Middle frontal gyrus (tissue), 1 donor: ENCODE results near the gene FSHB.
"Not testable (repeated sequence)": the region's sequence is repeated elsewhere in the genome, so short reads cannot be mapped to it uniquely, and the experiment has no call there.

Experiments used
- DNase-seq: peaks from one replicate; pipeline ENCODE4 v3.0.0-alpha.2; 2015; ENCODE audit warnings: low spot score; ENCODE audit errors: extremely low spot score

Gene FSHB

DNA sequence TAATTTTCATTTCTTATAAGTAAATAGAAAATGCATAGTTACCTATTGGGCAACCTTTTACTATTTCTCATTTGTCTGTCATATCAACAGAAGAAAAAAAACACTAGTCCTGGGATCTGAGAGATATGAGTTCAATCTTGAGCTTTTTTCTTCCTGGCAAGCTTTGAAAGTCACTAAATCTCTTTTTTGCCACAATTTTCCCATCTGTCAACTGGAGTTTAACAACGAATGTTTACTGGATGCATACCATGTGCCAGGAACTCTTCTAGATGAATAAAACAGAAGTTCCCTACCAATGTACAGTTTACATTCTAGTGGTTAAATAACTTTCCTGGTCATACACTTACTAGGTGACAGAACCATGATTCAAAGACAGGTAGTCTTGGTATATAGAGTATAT is 31.0 kb downstream of the FSHB start:
- no peak for DNase-seq

DNA sequence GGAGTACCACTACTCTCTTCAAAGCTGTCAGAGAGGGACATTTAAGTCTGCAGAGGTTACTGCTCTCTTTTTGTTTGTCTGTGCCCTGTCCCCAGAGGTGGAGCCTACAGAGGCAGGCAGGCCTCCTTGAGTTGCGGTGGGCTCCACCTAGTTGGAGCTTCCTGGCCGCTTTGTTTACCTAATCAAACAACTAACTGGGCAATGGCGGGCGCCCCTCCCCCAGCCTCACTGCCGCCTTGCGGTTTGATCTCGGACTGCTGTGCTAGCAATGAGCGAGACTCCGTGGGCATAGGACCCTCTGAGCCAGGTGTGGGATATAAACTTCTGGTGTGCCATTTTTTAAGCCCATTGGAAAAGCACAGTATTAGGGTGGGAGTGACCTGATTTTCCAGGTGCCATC is 37.8 kb downstream of the FSHB start:
- DNase-seq, result not testable (repeated sequence)

GRCh38 chr11:30270671-30271070 is 39.9 kb downstream of the FSHB start:
- DNase-seq, result no peak

GRCh38 chr11:30277176-30277575 is 46.4 kb downstream of the FSHB start:
- DNase-seq, result no peak

DNA sequence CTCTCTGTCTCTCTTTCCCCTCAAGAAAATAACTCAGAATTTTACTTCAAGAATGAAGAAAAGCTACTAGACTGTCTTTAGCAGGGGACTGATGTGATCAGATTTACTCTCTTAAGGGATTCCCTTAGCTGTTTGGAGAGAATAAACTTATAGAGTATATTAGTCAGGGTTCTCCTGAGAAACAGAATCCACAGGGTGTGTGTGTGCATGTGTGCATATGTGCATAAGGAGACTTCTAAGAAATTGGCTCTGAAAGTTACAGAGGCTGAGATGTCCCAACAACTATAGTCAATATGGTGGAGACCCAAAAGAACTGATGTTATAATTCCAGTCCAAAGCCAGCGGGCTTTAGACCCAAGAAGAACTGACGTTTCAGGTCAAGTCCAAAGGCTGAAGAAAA is 49.0 kb downstream of the FSHB start:
- DNase-seq, result no peak

DNA sequence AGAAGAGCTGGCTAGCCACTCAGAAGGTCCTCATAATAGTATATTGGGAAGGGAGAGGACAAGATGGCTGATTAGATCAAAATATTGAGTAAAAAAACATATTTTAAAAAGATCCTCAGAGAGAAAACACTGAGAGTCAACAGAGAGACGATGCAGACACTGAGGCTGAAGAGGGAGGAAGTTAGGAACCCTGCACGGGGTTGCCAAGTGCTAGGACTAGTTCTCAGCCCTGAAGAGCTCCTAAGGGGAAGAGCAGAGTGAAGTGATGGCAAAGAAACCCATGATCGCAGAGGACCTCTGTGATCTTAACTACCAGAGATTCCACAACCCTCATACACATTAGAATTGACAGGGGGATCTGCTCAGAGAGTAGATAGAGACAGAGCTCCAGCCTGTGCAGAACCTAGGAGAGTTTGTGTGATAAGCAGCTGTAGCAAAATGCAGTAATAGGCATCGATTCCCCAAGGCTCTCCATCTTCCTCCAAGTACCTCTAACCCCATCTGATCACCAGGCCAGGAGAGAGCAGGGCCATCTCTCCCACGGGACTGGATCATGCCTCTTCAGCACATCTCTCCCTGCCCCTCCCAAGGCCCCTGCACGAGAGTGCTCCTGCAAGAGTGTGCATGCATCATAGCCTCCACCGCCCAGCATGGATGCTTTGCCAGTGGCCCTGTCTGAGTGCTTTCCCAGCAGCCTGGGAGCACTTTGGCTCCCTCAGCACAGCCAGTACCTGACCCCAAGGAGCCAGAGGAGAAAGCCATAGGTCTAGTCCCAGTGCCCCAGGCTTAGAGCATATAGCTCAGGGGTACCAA is 50.9 kb downstream of the FSHB start:
- DNase-seq, result no peak

DNA sequence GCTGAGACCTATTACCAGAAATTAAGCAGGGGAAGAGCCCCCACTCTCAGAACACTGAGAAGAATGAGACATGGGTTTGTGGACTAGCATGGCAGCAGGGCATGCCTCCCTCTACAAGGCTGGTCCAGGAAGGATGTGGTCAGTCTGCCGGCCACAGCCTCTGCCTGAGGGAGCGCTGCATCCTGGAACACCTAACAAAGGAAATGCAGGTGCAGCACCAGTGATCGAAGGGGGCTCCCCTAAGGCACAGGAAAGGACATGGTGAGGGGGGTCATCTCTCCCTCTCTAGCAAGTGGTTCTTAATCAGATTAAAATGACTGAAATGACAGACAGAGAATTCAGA is 51.4 kb downstream of the FSHB start:
- DNase-seq, result no peak
